ENCODE measurements around the gene ZG16B.
A peak's percentile ranks its signal among the peaks of the same experiment; 100 is the strongest.

ZG16B gene

GRCh38 chr16:2835638-2836493 is 5.8 kb downstream of the ZG16B start (continued):
- TF ChIP-seq ZSCAN18 (tag by site-specific recombination; IDR thresholded peaks at IDR 0.05) (no peak), REPIN1 (tag by site-specific recombination; IDR thresholded peaks at IDR 0.05; ENCODE audit: low read depth) (no peak), ZNF518A (tag by site-specific recombination; conservative IDR thresholded peaks at IDR 0.05; ENCODE audit: low read depth) (no peak), ZNF571 (tag by site-specific recombination; IDR thresholded peaks at IDR 0.05) (no peak), BCL11A (tag by site-specific recombination; IDR thresholded peaks at IDR 0.05; ENCODE audit: low read depth) (no peak), GLI4 (tag by site-specific recombination; IDR thresholded peaks at IDR 0.05) (no peak), ZNF335 (tag by site-specific recombination; conservative IDR thresholded peaks at IDR 0.05) (peak; percentile 75), ZNF600 (tag by site-specific recombination; IDR thresholded peaks at IDR 0.05) (peak; percentile 99), PRDM4 (tag by site-specific recombination; IDR thresholded peaks at IDR 0.05) (no peak), OVOL3 (tag by site-specific recombination; IDR thresholded peaks at IDR 0.05) (no peak), ZSCAN23 (tag by site-specific recombination; IDR thresholded peaks at IDR 0.05) (no peak; the same call in 1 of the 2 replicates), ZNF302 (tag by site-specific recombination; IDR thresholded peaks at IDR 0.05; ENCODE audit: low read depth) (no peak), KLF1 (tag by site-specific recombination; IDR thresholded peaks at IDR 0.05) (no peak), ZNF555 (tag by site-specific recombination; conservative IDR thresholded peaks at IDR 0.05) (no peak), ZNF157 (tag by site-specific recombination; IDR thresholded peaks at IDR 0.05) (no peak), ZNF76 (tag by site-specific recombination; IDR thresholded peaks at IDR 0.05; ENCODE audit: borderline replicate concordance, low read depth) (peak; percentile 56; the same call in 1 of the 2 replicates), ZNF521 (tag by site-specific recombination; IDR thresholded peaks at IDR 0.05) (no peak), ZNF223 (tag by site-specific recombination; IDR thresholded peaks at IDR 0.05) (no peak)
- TF ChIP-seq, protein P1, sequence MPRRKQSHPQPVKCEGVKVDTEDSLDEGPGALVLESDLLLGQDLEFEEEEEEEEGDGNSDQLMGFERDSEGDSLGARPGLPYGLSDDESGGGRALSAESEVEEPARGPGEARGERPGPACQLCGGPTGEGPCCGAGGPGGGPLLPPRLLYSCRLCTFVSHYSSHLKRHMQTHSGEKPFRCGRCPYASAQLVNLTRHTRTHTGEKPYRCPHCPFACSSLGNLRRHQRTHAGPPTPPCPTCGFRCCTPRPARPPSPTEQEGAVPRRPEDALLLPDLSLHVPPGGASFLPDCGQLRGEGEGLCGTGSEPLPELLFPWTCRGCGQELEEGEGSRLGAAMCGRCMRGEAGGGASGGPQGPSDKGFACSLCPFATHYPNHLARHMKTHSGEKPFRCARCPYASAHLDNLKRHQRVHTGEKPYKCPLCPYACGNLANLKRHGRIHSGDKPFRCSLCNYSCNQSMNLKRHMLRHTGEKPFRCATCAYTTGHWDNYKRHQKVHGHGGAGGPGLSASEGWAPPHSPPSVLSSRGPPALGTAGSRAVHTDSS (tag by site-specific recombination; IDR thresholded peaks at IDR 0.05): no peak
- TF ChIP-seq, protein P2, sequence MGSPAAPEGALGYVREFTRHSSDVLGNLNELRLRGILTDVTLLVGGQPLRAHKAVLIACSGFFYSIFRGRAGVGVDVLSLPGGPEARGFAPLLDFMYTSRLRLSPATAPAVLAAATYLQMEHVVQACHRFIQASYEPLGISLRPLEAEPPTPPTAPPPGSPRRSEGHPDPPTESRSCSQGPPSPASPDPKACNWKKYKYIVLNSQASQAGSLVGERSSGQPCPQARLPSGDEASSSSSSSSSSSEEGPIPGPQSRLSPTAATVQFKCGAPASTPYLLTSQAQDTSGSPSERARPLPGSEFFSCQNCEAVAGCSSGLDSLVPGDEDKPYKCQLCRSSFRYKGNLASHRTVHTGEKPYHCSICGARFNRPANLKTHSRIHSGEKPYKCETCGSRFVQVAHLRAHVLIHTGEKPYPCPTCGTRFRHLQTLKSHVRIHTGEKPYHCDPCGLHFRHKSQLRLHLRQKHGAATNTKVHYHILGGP (tag by site-specific recombination; IDR thresholded peaks at IDR 0.05): no peak
- TF ChIP-seq, protein P3, sequence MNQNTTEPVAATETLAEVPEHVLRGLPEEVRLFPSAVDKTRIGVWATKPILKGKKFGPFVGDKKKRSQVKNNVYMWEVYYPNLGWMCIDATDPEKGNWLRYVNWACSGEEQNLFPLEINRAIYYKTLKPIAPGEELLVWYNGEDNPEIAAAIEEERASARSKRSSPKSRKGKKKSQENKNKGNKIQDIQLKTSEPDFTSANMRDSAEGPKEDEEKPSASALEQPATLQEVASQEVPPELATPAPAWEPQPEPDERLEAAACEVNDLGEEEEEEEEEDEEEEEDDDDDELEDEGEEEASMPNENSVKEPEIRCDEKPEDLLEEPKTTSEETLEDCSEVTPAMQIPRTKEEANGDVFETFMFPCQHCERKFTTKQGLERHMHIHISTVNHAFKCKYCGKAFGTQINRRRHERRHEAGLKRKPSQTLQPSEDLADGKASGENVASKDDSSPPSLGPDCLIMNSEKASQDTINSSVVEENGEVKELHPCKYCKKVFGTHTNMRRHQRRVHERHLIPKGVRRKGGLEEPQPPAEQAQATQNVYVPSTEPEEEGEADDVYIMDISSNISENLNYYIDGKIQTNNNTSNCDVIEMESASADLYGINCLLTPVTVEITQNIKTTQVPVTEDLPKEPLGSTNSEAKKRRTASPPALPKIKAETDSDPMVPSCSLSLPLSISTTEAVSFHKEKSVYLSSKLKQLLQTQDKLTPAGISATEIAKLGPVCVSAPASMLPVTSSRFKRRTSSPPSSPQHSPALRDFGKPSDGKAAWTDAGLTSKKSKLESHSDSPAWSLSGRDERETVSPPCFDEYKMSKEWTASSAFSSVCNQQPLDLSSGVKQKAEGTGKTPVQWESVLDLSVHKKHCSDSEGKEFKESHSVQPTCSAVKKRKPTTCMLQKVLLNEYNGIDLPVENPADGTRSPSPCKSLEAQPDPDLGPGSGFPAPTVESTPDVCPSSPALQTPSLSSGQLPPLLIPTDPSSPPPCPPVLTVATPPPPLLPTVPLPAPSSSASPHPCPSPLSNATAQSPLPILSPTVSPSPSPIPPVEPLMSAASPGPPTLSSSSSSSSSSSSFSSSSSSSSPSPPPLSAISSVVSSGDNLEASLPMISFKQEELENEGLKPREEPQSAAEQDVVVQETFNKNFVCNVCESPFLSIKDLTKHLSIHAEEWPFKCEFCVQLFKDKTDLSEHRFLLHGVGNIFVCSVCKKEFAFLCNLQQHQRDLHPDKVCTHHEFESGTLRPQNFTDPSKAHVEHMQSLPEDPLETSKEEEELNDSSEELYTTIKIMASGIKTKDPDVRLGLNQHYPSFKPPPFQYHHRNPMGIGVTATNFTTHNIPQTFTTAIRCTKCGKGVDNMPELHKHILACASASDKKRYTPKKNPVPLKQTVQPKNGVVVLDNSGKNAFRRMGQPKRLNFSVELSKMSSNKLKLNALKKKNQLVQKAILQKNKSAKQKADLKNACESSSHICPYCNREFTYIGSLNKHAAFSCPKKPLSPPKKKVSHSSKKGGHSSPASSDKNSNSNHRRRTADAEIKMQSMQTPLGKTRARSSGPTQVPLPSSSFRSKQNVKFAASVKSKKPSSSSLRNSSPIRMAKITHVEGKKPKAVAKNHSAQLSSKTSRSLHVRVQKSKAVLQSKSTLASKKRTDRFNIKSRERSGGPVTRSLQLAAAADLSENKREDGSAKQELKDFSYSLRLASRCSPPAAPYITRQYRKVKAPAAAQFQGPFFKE (tag by site-specific recombination; IDR thresholded peaks at IDR 0.05; ENCODE audit: borderline replicate concordance): no peak
